ENCODE measurements around the gene HLF.

The HLF gene

DNA sequence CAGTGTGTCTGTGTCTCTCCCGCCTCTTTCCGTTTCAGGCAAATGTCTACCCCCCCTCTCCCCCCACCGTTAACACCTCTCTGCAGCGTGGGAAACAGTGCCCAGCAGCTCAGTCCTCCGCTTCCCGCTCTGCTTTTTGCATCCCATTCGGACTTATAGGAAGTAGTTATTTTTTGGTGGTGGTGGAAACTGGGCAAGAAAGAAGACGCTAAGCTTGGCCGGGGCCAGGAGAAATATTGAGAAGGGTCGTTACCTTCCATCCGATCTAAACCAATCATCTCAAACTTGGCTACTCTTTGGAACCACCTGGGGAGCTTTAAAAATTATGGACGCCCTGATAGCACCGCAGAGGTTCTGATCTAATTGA, 499 bp upstream of the HLF start:
- no peak overlapping the region for H3K9ac ChIP-seq (ENCODE audit: low read depth, low read length, poor library complexity)
- peak overlapping the region; percentile 65 for H3K4me2 ChIP-seq (ENCODE audit: insufficient read depth, low read length, poor library complexity, severe bottlenecking)
- H4K91ac ChIP-seq (ENCODE audit: low read depth, low read length, poor library complexity): no peak overlapping the region
- no peak overlapping the region for H3K18ac ChIP-seq (ENCODE audit: low read length)
- H3K4me3 ChIP-seq (ENCODE audit: low read length in 2 of 2): peak overlapping the region in 1 of 2 donors; percentile 42
- no peak overlapping the region for H2BK15ac ChIP-seq (ENCODE audit: low read length)
- H3K4ac ChIP-seq (ENCODE audit: low read length): no peak overlapping the region
- H2BK12ac ChIP-seq (ENCODE audit: low read length): no peak overlapping the region
- no peaks in the 10 kb centered on the region for H3K36me3 ChIP-seq (replicated peaks in 1 of 2; ENCODE audit: control insufficient read depth in 2 of 2, insufficient read depth in 2 of 2, low read length in 2 of 2)
- H4K8ac ChIP-seq (ENCODE audit: low read depth, low read length): no peak overlapping the region
- no peak overlapping the region for H3K27ac ChIP-seq (replicated peaks; ENCODE audit: low read length)
- H3K9me3 ChIP-seq (replicated peaks in 1 of 2; ENCODE audit: control insufficient read depth in 2 of 2, insufficient read depth in 1 of 2, low read depth in 1 of 2, low read length in 2 of 2): peaks cover 0 to 6% of the 10 kb centered on the region in 2 donors
- no peak overlapping the region for H2AK5ac ChIP-seq (ENCODE audit: low read depth, low read length)
- no peak overlapping the region for H3K23ac ChIP-seq (ENCODE audit: low read depth, low read length, poor library complexity)
- H2BK120ac ChIP-seq (ENCODE audit: low read depth, low read length): no peak overlapping the region
- H3K79me1 ChIP-seq (ENCODE audit: low read depth, low read length): no peaks in the 10 kb centered on the region
- H3K4me1 ChIP-seq (ENCODE audit: control insufficient read depth in 2 of 2, insufficient read depth in 1 of 2, low read depth in 1 of 2, low read length in 2 of 2): peaks cover 6 to 11% of the 10 kb centered on the region in 2 donors
- no peak for DNase-seq (ENCODE audit: low spot score)
- H2AFZ ChIP-seq (ENCODE audit: low read length): peak overlapping the region; percentile 87
- H3K14ac ChIP-seq (ENCODE audit: low read length): no peak overlapping the region
- no CpG with 5 or more reads among the region's 13 CpGs for WGBS, 2 donors (ENCODE audit: extremely low coverage in 2 of 2, insufficient read length in 2 of 2, insufficient replicate concordance in 1 of 2)
- H2BK5ac ChIP-seq (ENCODE audit: low read length): no peak overlapping the region
- H3K27me3 ChIP-seq (ENCODE audit: control insufficient read depth in 3 of 3, insufficient read depth in 3 of 3, low read depth in 1 of 3, low read length in 3 of 3): peaks cover 6 to 78% (median 40%) of the 10 kb centered on the region in 3 experiments

GRCh38 chr17:55265311-55266021, 706 bp downstream of the HLF start:
- Histone ChIP-seq H2BK120ac (ENCODE audit: low read depth, low read length) (no peak overlapping the region), H4K91ac (ENCODE audit: low read depth, low read length, poor library complexity) (no peak overlapping the region), H3K4me2 (ENCODE audit: insufficient read depth, low read length, poor library complexity, severe bottlenecking) (peak overlapping the region; percentile 99), H3K9me3 (replicated peaks in 1 of 2; ENCODE audit: control insufficient read depth in 2 of 2, insufficient read depth in 1 of 2, low read depth in 1 of 2, low read length in 2 of 2) (peaks cover 0 to 6% of the 10 kb centered on the region in 2 donors), H3K36me3 (replicated peaks in 1 of 2; ENCODE audit: control insufficient read depth in 2 of 2, insufficient read depth in 2 of 2, low read length in 2 of 2) (no peaks in the 10 kb centered on the region), H3K27me3 (ENCODE audit: control insufficient read depth in 3 of 3, insufficient read depth in 3 of 3, low read depth in 1 of 3, low read length in 3 of 3) (peaks cover 6 to 89% (median 40%) of the 10 kb centered on the region in 3 experiments), H3K27ac (replicated peaks; ENCODE audit: low read length) (no peak overlapping the region), H3K4ac (ENCODE audit: low read length) (no peak overlapping the region), H3K4me1 (ENCODE audit: control insufficient read depth in 2 of 2, insufficient read depth in 1 of 2, low read depth in 1 of 2, low read length in 2 of 2) (peaks cover 6 to 11% of the 10 kb centered on the region in 2 donors), H3K23ac (ENCODE audit: low read depth, low read length, poor library complexity) (no peak overlapping the region), H2BK12ac (ENCODE audit: low read length) (no peak overlapping the region), H3K9ac (ENCODE audit: low read depth, low read length, poor library complexity) (no peak overlapping the region), H3K79me1 (ENCODE audit: low read depth, low read length) (no peaks in the 10 kb centered on the region), H3K14ac (ENCODE audit: low read length) (no peak overlapping the region), H3K4me3 (ENCODE audit: low read length in 2 of 2) (peak overlapping the region; percentile 42 to 72), H4K8ac (ENCODE audit: low read depth, low read length) (no peak overlapping the region), H2BK15ac (ENCODE audit: low read length) (no peak overlapping the region), H2AK5ac (ENCODE audit: low read depth, low read length) (no peak overlapping the region), H2BK5ac (ENCODE audit: low read length) (no peak overlapping the region), H3K18ac (ENCODE audit: low read length) (peak overlapping the region; percentile 39), H2AFZ (ENCODE audit: low read length) (peak overlapping the region; percentile 87)
- no peak for DNase-seq (ENCODE audit: low spot score)
- no CpG with 5 or more reads among the region's 52 CpGs for WGBS, 2 donors (ENCODE audit: extremely low coverage in 2 of 2, insufficient read length in 2 of 2, insufficient replicate concordance in 1 of 2)

DNA sequence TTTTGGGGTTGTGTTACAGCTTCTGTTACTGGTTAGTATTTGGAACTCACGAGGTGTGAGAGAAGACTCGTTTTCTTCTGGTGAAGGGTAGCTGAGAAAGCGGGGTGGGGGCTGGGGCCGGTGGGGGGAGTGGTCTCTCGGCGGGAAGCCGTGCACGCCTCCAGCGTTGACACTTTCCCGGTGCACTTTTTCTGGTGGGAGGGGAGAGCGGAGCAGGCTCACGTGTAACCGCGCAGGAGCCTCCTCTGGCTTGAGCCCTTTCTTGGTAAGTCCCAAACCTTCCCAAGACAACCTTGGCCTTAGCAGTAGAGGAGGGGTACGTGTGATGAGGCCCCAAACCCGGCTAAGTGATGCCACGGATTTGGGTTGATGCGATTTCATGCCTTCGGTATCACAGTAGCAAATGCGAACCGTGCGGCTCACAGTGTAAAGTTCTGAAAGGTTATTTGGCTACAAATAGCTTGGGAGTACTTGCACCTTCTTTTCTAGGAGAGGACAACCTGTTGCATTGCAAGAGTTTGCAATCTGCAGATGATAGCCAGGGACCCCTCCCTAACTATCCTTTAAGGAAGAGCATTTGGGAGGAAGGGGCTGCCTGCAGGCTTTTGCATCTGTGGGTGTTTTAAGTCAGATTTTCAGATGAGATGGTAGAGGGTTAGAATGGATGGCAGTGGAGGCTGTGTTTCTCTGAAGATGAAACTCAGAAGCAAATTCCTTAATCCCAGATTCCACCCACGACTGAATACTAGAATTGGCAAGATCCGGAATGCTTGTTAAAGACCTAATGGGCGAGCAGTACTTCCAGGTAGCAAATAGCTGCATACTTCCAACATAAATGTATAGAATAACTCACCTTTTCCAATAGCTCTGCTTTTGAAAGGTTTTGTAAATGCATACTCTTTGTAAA, 1.5 kb downstream of the HLF start:
- H3K9ac ChIP-seq (ENCODE audit: low read depth, low read length, poor library complexity): no peak overlapping the region
- no peak overlapping the region for H2BK12ac ChIP-seq (ENCODE audit: low read length)
- no peak overlapping the region for H2BK120ac ChIP-seq (ENCODE audit: low read depth, low read length)
- peaks cover 6 to 11% of the 10 kb centered on the region in 2 donors for H3K4me1 ChIP-seq (ENCODE audit: control insufficient read depth in 2 of 2, insufficient read depth in 1 of 2, low read depth in 1 of 2, low read length in 2 of 2)
- no peak overlapping the region for H2AK5ac ChIP-seq (ENCODE audit: low read depth, low read length)
- H3K4me3 ChIP-seq (ENCODE audit: low read length in 2 of 2): no peak overlapping the region
- no peak overlapping the region for H2BK5ac ChIP-seq (ENCODE audit: low read length)
- no peaks in the 10 kb centered on the region for H3K36me3 ChIP-seq (replicated peaks in 1 of 2; ENCODE audit: control insufficient read depth in 2 of 2, insufficient read depth in 2 of 2, low read length in 2 of 2)
- no peak overlapping the region for H2BK15ac ChIP-seq (ENCODE audit: low read length)
- H3K23ac ChIP-seq (ENCODE audit: low read depth, low read length, poor library complexity): no peak overlapping the region
- DNase-seq (ENCODE audit: low spot score): no peak
- H3K18ac ChIP-seq (ENCODE audit: low read length): no peak overlapping the region
- no peak overlapping the region for H3K4ac ChIP-seq (ENCODE audit: low read length)
- H4K91ac ChIP-seq (ENCODE audit: low read depth, low read length, poor library complexity): no peak overlapping the region
- no peak overlapping the region for H4K8ac ChIP-seq (ENCODE audit: low read depth, low read length)
- H3K9me3 ChIP-seq (replicated peaks in 1 of 2; ENCODE audit: control insufficient read depth in 2 of 2, insufficient read depth in 1 of 2, low read depth in 1 of 2, low read length in 2 of 2): peaks cover 0 to 6% of the 10 kb centered on the region in 2 donors
- no peak overlapping the region for H3K14ac ChIP-seq (ENCODE audit: low read length)
- H2AFZ ChIP-seq (ENCODE audit: low read length): peak overlapping the region; percentile 87
- no peak overlapping the region for H3K27ac ChIP-seq (replicated peaks; ENCODE audit: low read length)
- H3K27me3 ChIP-seq (ENCODE audit: control insufficient read depth in 3 of 3, insufficient read depth in 3 of 3, low read depth in 1 of 3, low read length in 3 of 3): peaks cover 6 to 88% (median 40%) of the 10 kb centered on the region in 3 experiments
- H3K79me1 ChIP-seq (ENCODE audit: low read depth, low read length): no peaks in the 10 kb centered on the region
- WGBS, 2 donors (ENCODE audit: extremely low coverage in 2 of 2, insufficient read length in 2 of 2, insufficient replicate concordance in 1 of 2): no CpG with 5 or more reads among the region's 25 CpGs
- H3K4me2 ChIP-seq (ENCODE audit: insufficient read depth, low read length, poor library complexity, severe bottlenecking): peak overlapping the region; percentile 99

All from neuronal stem cell (in vitro differentiated cells).